ENCODE results near the gene KCTD3. TPM values are rescaled to one million over a fixed set of nuclear protein-coding genes. Genes with fewer than 3 reads are reported as not detected.

The KCTD3 gene
- total RNA-seq, 1 donor from 2014 or later = 57.9 TPM

DNA sequence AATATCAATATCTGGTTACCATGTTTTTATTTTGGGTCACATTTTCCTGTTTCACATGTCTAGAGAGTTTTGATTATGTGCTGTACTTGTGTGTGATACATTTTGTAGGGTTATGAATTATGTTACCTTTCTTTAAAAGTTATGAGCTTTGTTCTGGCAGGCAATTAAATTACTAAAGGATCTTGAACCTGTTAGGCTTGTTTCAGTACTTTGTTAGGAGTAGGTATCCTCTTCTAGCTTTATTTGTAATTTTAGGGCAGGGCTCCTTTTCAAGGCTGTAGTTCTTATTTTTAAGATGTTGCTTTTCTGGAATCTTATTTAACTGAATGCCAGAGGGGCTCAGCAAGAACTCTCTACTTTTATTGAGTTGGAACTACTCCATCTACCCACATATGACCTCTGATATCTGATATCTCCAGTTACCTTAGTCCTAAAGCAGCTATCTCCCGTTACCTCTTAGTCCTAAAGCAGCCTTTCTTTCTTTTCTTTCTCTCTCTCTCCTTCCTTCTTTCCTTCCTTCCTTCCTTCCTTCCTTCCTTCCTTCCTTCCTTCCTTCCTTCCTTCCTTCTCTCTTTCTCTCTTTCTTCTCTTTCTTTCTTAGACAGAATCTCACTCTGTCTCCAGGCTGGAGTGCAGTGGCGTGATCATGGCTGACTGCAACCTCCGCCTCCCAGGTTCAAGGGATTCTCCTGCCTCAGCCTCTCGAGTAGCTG, 23.8 kb downstream of the KCTD3 start:
- H3K4me1 Mint-ChIP-seq = no peaks in the 10 kb centered on the region

DNA sequence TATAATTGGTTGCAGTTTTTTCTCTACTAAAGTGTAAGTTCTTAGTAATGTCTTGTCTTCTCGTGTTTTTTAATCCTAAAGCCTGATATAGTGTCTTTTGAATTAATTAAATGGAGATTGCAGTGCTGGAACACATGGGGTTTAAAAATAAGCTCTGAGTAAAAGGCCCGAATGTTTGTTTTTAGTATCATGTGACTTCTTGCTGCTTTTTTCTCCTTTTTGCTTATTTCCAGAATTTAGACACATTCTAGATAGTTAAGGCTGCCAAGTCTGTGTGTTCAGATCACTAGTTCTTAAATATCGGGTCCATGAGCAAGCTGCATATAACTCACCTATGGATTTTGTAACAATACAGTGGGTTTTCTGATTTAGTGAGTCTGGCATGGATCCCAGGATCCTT, 27.5 kb downstream of the KCTD3 start:
- no peak overlapping the region for H3K4me3 Mint-ChIP-seq
- H3K27me3 Mint-ChIP-seq (ENCODE audit: low read depth) = no peaks in the 10 kb centered on the region
- peaks cover 35% of the 10 kb centered on the region for H3K36me3 Mint-ChIP-seq (ENCODE audit: low read depth)
- H3K9me3 Mint-ChIP-seq = no peaks in the 10 kb centered on the region
- no peak overlapping the region for H3K27ac Mint-ChIP-seq (ENCODE audit: unreplicated experiment)
- DNase-seq (ENCODE audit: low read depth, low spot score) = no peak
- H3K4me1 Mint-ChIP-seq = peaks cover 6% of the 10 kb centered on the region
- TF ChIP-seq, protein P1, sequence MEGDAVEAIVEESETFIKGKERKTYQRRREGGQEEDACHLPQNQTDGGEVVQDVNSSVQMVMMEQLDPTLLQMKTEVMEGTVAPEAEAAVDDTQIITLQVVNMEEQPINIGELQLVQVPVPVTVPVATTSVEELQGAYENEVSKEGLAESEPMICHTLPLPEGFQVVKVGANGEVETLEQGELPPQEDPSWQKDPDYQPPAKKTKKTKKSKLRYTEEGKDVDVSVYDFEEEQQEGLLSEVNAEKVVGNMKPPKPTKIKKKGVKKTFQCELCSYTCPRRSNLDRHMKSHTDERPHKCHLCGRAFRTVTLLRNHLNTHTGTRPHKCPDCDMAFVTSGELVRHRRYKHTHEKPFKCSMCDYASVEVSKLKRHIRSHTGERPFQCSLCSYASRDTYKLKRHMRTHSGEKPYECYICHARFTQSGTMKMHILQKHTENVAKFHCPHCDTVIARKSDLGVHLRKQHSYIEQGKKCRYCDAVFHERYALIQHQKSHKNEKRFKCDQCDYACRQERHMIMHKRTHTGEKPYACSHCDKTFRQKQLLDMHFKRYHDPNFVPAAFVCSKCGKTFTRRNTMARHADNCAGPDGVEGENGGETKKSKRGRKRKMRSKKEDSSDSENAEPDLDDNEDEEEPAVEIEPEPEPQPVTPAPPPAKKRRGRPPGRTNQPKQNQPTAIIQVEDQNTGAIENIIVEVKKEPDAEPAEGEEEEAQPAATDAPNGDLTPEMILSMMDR (conservative IDR thresholded peaks at IDR 0.05) = no peak

More for the DNA sequence above, 23.8 kb downstream of the KCTD3 start:
- Mint-ChIP-seq H3K36me3 (ENCODE audit: low read depth) (peaks cover 28% of the 10 kb centered on the region), H3K27me3 (ENCODE audit: low read depth) (no peaks in the 10 kb centered on the region), H3K4me3 (no peak overlapping the region), H3K27ac (ENCODE audit: unreplicated experiment) (no peak overlapping the region), H3K9me3 (no peaks in the 10 kb centered on the region)
- TF ChIP-seq, protein P1 (conservative IDR thresholded peaks at IDR 0.05) = no peak
- DNase-seq (ENCODE audit: low read depth, low spot score) = no peak

DNA sequence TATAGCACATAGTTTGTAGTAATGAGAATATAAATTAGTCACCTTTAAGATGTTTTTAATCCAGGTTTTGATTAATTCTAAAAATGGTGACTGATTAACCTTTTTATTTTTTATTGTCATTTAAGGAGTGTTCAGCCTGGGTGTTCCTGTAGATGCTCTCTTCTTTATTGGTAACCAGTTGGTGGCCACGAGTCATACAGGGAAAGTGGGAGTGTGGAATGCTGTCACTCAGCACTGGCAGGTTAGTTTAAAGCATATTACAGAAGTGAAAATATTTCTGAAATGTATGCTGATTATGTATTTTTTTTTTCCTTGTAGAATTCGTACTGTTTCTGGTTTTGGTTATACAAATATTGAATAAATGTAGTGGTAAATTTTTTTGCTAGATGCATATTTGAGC, 28.1 kb downstream of the KCTD3 start:
- Mint-ChIP-seq H3K9me3 (no peaks in the 10 kb centered on the region), H3K27ac (ENCODE audit: unreplicated experiment) (no peak overlapping the region), H3K36me3 (ENCODE audit: low read depth) (peaks cover 33% of the 10 kb centered on the region), H3K27me3 (ENCODE audit: low read depth) (no peaks in the 10 kb centered on the region), H3K4me3 (no peak overlapping the region), H3K4me1 (peaks cover 8% of the 10 kb centered on the region)
- TF ChIP-seq, protein P1 (conservative IDR thresholded peaks at IDR 0.05) = no peak
- DNase-seq (ENCODE audit: low read depth, low spot score) = no peak

DNA sequence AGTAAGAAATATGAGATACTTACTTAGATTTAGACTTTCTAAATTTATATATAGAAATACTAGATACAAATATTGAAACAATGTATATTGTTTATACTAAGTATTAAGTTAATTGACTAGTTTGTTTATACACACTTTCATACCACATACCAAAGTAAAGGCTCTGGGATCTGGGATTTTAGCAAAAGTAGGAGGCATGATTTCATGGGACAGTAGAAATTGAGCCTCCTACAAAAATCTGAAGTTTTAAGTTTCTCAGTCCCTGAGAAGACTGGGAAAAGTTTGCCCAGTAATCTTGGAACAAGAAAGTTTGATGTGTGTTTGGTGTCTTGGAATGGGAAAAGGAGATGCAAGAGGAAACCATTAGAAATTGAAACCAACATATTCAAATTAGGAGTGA, 30.9 kb downstream of the KCTD3 start:
- no peak for DNase-seq (ENCODE audit: low read depth, low spot score)
- H3K4me3 Mint-ChIP-seq = no peak overlapping the region
- H3K4me1 Mint-ChIP-seq = peaks cover 11% of the 10 kb centered on the region
- peaks cover 28% of the 10 kb centered on the region for H3K36me3 Mint-ChIP-seq (ENCODE audit: low read depth)
- H3K27me3 Mint-ChIP-seq (ENCODE audit: low read depth) = no peaks in the 10 kb centered on the region
- no peak overlapping the region for H3K27ac Mint-ChIP-seq (ENCODE audit: unreplicated experiment)
- TF ChIP-seq, protein P1 (conservative IDR thresholded peaks at IDR 0.05) = no peak
- H3K9me3 Mint-ChIP-seq = no peaks in the 10 kb centered on the region

DNA sequence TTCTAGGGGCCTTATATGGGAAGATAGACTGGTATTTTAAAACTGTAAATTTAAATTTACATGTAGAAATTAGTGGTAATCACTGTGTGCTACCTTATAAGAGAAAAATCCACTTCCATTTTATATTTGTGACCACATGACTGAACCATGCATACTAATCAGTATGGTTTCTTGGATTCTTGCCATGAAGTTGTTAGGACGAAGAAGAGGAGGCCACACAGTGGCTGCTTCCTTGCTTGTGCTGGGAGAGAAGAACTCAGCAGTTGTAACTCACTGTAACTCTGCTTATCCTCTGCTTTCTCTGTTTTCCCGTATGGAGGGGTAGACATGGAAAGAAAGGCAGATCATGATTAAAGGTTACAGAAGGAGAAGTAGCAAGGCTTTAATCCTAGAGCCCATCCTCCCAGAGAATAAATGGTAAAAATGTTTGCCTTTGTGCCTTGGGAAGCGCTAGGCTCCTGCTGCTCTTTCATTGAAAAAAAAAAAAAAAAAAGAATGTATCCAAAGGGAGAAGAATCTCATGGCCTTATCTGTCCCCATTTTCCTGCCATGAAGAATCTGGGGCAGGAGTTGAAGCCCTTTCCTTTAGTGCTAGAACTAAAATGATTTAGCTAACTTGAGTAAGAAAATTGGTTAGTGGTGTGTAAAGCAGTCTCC, 32.4 kb downstream of the KCTD3 start:
- TF ChIP-seq, protein P1 (conservative IDR thresholded peaks at IDR 0.05) = no peak
- H3K36me3 Mint-ChIP-seq (ENCODE audit: low read depth) = peaks cover 28% of the 10 kb centered on the region
- H3K27ac Mint-ChIP-seq (ENCODE audit: unreplicated experiment) = no peak overlapping the region
- peaks cover 11% of the 10 kb centered on the region for H3K4me1 Mint-ChIP-seq
- no peaks in the 10 kb centered on the region for H3K9me3 Mint-ChIP-seq
- H3K4me3 Mint-ChIP-seq = no peak overlapping the region
- no peaks in the 10 kb centered on the region for H3K27me3 Mint-ChIP-seq (ENCODE audit: low read depth)
- no peak for DNase-seq (ENCODE audit: low read depth, low spot score)
